Naive thymus-derived CD8-positive, alpha-beta T cell (primary cell): ENCODE results near the gene SPAG5. TPM values are rescaled to one million over a fixed set of nuclear protein-coding genes. Genes with fewer than 3 reads are reported as not detected.
A peak's percentile ranks its signal among the peaks of the same experiment; 100 is the strongest.

ENCODE experiments used
- ATAC-seq, 2 donors: fragments of 150-1000 bp; cut with Tn5 transposase in 1 of 2; sonication (Bioruptor Pico), chemical (Tn5 transposase) in 1 of 2; 1 replicate in 1 of 2; 2 replicates in 1 of 2; pipeline ENCODE4 v1.10.0; 2021; ENCODE audit warnings: mild to moderate bottlenecking in 2 of 2, moderate library complexity in 2 of 2
- POLR2A ChIA-PET: fragments of 350-600 bp; sonication (Branson Sonifier 250); formaldehyde crosslinking; loops from one replicate; lab custom pipeline; 2021; ENCODE audit warnings: antibody characterized with exemption; lab: Charles Lee
- DNase-seq, 10 donors: peaks; one replicate each; pipeline versions ENCODE4 v3.0.0 to v3.0.0-alpha.2; 2020 to 2022
- H3K27ac Mint-ChIP-seq, 10 donors: one replicate each; pipeline ENCODE4 v1.8.0; 2020 to 2022; ENCODE audit warnings: mild to moderate bottlenecking in 10 of 10, mixed read lengths in 10 of 10, moderate library complexity in 4 of 10, inconsistent platforms in 1 of 10
- H3K27me3 Mint-ChIP-seq, 5 donors: one replicate each; pipeline ENCODE4 v1.8.0; 2021 to 2022; ENCODE audit warnings: mixed read lengths in 5 of 5
- H3K36me3 Mint-ChIP-seq, 3 donors: one replicate each; pipeline ENCODE4 v1.8.0; 2020 to 2022; ENCODE audit warnings: mixed read lengths in 3 of 3, mild to moderate bottlenecking in 2 of 3, inconsistent platforms in 1 of 3
- H3K4me1 Mint-ChIP-seq, 4 donors: one replicate each; pipeline ENCODE4 v1.8.0; 2021 to 2022; ENCODE audit warnings: mixed read lengths in 4 of 4
- H3K4me3 Mint-ChIP-seq, 10 donors: one replicate each; pipeline ENCODE4 v1.8.0; 2020 to 2022; ENCODE audit warnings: mild to moderate bottlenecking in 10 of 10, mixed read lengths in 10 of 10, moderate library complexity in 6 of 10, inconsistent platforms in 1 of 10
- H3K9me3 Mint-ChIP-seq, 9 donors: one replicate each; pipeline ENCODE4 v1.8.0; 2020 to 2022; ENCODE audit warnings: mixed read lengths in 9 of 9, mild to moderate bottlenecking in 3 of 9, inconsistent platforms in 1 of 9, moderate library complexity in 1 of 9
- polyA plus RNA-seq, 3 donors: library from polyadenylated mRNA; unstranded; fragments of 300-500 nt; fragmentation: Illumina TruSeq; gene quantifications; one replicate each; pipeline ENCODE4 v1.2.3, GENCODE V29; 2021
- total RNA-seq, 8 experiments: library from RNA in 2 of 8; stranded (reverse) in 2 of 8; gene quantifications; one replicate each; pipeline ENCODE4 v1.2.3 and lab custom pipeline; 2021 to 2026

The SPAG5 gene
- total and polyA plus RNA-seq, 5 experiments from 2014 or later, result 0.40 to 11.2 (median 2.7) TPM

DNA sequence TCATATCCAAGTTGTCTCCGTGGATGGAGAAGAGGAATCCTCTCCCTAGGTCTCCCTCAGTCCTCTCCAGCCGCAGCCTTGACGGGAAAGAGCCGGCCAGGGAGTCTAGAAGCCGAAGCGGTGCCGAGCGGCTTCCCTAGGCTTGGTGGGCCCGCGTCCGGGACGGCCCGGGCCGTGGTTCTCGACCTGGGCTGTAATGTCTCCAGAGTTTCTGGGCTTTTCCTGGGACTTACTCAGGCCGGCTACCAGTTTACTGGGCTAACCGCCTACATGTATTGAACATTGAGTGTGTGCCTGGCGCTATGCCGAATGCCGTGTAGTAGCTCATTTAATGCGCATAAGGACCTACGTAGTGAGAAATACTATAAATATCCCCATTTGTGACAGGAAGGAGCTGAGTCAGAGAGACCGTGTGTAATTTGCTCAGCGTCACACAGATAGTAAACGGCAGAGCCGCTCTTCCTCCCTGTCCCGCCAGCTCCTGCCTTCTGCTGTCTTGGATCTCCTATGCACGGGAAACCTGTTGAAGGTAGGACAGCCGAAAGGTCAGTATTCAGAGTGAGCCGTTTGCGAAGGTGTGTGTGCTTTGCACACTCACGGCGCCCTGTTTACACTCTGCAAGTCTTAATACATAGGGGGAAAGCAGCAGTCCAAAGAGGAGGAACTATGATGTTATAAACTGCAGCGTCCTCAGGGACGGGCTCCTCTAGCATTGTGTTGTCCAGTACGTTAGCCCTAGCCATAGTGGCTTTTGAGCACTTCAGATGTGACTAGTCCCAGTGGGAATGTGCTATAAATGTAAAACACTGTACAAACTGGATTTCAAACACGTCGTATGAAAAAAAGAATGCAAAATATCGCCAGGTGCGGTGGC lies 723 bp upstream of the SPAG5 start:
- H3K4me1 Mint-ChIP-seq, result peaks cover 14 to 27% (median 23%) of the 10 kb centered on the region in 4 donors
- H3K27ac Mint-ChIP-seq, result peak overlapping the region; percentile 94 to 100 (median 96)
- DNase-seq (peak in 9 of 10 donors; percentile 19 to 72 (median 53)), ATAC-seq (peak; percentile 50 to 60)
- no peaks in the 10 kb centered on the region for H3K9me3 Mint-ChIP-seq
- H3K4me3 Mint-ChIP-seq, result peak overlapping the region; percentile 89 to 99 (median 95)
- POLR2A ChIA-PET, result interaction anchor here (0.5 to 3.0 kb wide), 16 partner anchors 9 to 352 kb away, joined by 3 to 42 read pairs (median 4); partner anchors contain the start of genes ALDOC, BLTP2, PHF12 and PIGS
- H3K36me3 Mint-ChIP-seq, result peaks cover 0 to 2% (median 0%) of the 10 kb centered on the region in 3 donors
- no peaks in the 10 kb centered on the region for H3K27me3 Mint-ChIP-seq

DNA sequence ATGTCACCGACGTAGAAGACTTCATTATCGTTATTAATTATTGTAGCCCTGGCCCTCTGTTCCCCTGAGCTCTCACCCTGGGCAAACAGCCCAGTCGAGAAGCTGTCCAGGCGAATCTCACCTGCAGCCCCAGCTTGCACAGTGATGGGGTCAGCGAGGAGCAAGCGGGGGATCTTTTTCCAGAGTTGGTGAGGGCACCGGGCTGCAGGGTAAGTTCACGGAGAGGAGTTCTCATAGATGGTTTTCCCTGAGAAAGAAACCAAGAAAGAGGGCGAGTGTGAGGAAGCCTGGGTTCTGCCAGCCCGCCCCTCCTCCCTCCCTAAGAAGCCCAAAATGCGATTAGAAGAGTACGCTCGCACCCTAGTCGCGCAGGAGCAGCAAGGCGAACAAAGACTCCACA lies 436 bp downstream of the SPAG5 start:
- H3K36me3 Mint-ChIP-seq, result no peaks in the 10 kb centered on the region
- peak overlapping the region; percentile 94 to 100 (median 96) for H3K27ac Mint-ChIP-seq
- no peaks in the 10 kb centered on the region for H3K27me3 Mint-ChIP-seq
- H3K4me3 Mint-ChIP-seq, result peak overlapping the region; percentile 89 to 99 (median 95)
- peaks cover 14 to 27% (median 23%) of the 10 kb centered on the region in 4 donors for H3K4me1 Mint-ChIP-seq
- POLR2A ChIA-PET, result interaction anchor here (1.4 to 3.0 kb wide), 6 partner anchors 14 to 64 kb away, joined by 11 to 42 read pairs (median 15); partner anchors contain the start of genes ALDOC, BLTP2, PIGS and SDF2
- H3K9me3 Mint-ChIP-seq, result no peaks in the 10 kb centered on the region
- no peak for DNase-seq
- ATAC-seq, result no peak

DNA sequence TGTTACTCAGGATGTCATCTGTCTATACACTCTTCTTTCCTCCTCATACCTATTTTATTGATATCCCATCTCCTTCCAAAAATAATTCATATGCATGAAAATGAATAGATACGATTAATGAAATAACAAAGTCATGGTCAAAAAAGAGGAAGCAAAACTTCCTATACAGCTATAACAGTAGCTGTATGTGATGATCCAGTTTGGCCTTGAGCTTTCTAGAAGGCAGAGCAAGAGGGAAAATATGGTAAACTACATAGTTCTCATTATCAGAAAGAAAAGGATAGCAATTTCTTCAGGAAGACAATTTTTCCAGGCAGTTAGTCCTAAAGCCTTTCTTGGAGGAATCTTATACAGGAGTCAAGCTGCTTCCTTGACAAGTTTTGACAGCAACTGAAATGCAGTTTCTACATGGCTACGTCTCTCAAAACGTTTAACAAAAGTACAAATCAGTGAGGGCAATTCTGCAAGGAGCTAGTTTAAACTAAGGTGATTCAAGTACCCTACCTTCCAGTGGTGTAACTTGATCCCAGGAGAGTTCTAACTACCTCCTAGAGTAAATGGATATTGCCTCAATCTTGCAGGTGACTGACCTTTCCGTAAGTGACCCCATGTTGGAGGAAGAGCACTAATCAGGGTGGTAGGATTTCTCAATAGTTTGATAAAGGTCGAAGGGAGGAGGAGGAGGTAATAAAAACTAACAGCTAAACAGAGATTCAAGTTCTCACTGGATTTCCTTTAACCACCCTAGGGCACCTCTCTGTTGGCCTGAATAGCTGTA lies 1.0 kb downstream of the SPAG5 start:
- Mint-ChIP-seq H3K27me3 (no peaks in the 10 kb centered on the region), H3K9me3 (no peaks in the 10 kb centered on the region), H3K27ac (peak overlapping the region in 9 of 10 donors; percentile 29 to 100 (median 96)), H3K36me3 (peaks cover 0 to under 1% (median 0%) of the 10 kb centered on the region in 3 donors), H3K4me3 (peak overlapping the region; percentile 89 to 99 (median 95)), H3K4me1 (peaks cover 14 to 27% (median 23%) of the 10 kb centered on the region in 4 donors)
- no peak for DNase-seq
- POLR2A ChIA-PET, result interaction anchor here (2.5 to 3.0 kb wide), 2 partner anchors 20 to 46 kb away, joined by 16 to 42 read pairs; partner anchors contain the start of genes ALDOC and UNC119
- ATAC-seq, result no peak

DNA sequence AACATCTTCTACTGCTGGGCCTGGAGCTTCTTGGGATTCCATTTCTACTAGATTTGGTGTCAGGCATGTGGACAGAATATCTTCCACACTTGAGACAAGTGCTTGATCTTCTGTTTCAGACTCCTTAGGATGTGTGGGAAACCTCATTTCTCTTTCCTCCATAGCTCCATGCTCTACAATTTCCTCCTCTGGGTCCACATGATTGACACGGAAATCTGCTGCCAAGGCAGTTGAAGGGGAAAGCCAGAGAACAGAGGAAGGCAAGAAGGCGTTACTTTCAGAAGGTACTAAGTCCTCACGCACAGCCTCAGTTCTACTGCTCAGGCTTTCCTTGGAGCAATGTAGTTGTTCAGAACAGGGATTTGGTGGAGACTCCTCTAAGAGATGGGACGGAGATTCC lies 6.6 kb downstream of the SPAG5 start:
- H3K36me3 Mint-ChIP-seq, result peaks cover 0 to 20% (median 9%) of the 10 kb centered on the region in 3 donors
- POLR2A ChIA-PET, result no interaction called here
- DNase-seq, result no peak
- no peaks in the 10 kb centered on the region for H3K9me3 Mint-ChIP-seq
- ATAC-seq, result no peak
- H3K27me3 Mint-ChIP-seq, result no peaks in the 10 kb centered on the region
- H3K27ac Mint-ChIP-seq, result no peak overlapping the region
- H3K4me3 Mint-ChIP-seq, result no peak overlapping the region
- peaks cover 0 to under 1% (median 0%) of the 10 kb centered on the region in 4 donors for H3K4me1 Mint-ChIP-seq

DNA sequence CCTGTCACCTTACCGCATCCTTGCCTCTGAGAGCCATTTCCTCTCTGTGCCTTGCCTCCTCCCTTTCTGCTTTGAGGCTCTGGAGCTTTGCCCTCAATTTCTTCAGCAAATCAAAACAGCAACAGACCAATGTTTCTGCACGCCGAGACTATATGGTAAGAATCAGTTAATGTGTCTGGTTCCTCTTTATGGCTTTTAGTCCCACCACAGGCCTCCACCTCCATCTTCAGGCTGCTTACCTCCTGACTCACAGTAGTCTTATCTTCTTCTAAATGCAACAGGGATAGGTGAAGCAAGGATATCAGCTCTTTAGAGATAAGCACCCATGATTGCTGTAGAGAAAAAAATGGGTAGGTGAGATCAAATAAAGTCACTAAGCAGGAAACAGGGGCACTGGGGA lies 13.0 kb downstream of the SPAG5 start:
- ATAC-seq (no peak), DNase-seq (no peak)
- H3K4me1 Mint-ChIP-seq, result no peaks in the 10 kb centered on the region
- H3K27ac Mint-ChIP-seq, result no peak overlapping the region
- no peak overlapping the region for H3K4me3 Mint-ChIP-seq
- POLR2A ChIA-PET, result interaction anchor here (0.7 kb wide), 1 partner anchor 34 kb away, joined by 3 read pairs; no protein-coding TSS in a partner anchor
- H3K27me3 Mint-ChIP-seq, result no peaks in the 10 kb centered on the region
- H3K9me3 Mint-ChIP-seq, result no peaks in the 10 kb centered on the region
- H3K36me3 Mint-ChIP-seq, result peaks cover 0 to 6% (median 6%) of the 10 kb centered on the region in 3 donors

DNA sequence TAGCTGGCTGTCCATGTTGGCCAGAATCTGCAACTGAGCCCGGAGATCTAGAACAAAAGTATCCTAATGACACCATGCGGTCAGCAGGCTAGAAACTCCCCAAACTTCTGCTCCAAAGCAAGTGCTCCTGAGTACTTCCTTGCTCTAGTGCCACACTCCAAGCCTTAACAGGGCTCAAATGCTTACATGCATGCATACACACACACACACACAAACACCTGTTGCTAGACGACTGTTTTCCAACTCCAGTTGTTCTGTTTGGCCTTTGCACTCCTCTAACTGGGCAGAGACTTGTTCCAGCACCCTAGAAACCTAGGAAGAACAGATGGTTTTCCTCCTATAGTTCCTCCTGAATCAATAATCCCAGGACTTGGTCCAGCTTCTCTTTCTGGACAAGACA lies 14.4 kb downstream of the SPAG5 start:
- H3K9me3 Mint-ChIP-seq, result no peaks in the 10 kb centered on the region
- DNase-seq (no peak), ATAC-seq (no peak)
- H3K36me3 Mint-ChIP-seq, result peaks cover 0 to 6% (median 4%) of the 10 kb centered on the region in 3 donors
- no peak overlapping the region for H3K4me3 Mint-ChIP-seq
- no peaks in the 10 kb centered on the region for H3K27me3 Mint-ChIP-seq
- no peaks in the 10 kb centered on the region for H3K4me1 Mint-ChIP-seq
- POLR2A ChIA-PET, result no interaction called here
- H3K27ac Mint-ChIP-seq, result no peak overlapping the region

DNA sequence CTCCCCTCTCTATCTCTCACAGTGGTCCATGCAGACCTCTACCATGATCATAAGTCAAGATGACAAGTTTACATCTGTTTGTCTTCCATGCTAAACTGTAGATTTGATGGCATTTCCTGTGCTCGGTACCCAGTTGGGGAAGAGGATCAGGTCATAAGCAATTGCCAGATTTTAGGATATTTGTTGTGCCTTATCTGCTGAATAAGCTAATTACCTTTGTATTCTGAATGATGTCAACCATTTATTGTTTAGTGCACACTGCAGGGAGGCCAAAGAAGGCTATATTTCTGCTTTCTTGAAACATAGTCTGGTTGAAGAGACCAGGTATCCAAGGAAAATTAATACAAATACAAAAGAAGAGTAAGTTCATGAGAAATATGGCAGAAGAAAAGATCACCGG lies 16.3 kb downstream of the SPAG5 start:
- H3K9me3 Mint-ChIP-seq, result no peaks in the 10 kb centered on the region
- no peaks in the 10 kb centered on the region for H3K4me1 Mint-ChIP-seq
- H3K27ac Mint-ChIP-seq, result no peak overlapping the region
- H3K27me3 Mint-ChIP-seq, result no peaks in the 10 kb centered on the region
- H3K4me3 Mint-ChIP-seq, result no peak overlapping the region
- H3K36me3 Mint-ChIP-seq, result peaks cover 0 to 6% (median 4%) of the 10 kb centered on the region in 3 donors
- POLR2A ChIA-PET, result interaction anchor here (1.4 kb wide), 1 partner anchor 17 kb away, joined by 3 read pairs; the partner anchor contains the start of gene SPAG5
- no peak for ATAC-seq
- DNase-seq, result no peak

DNA sequence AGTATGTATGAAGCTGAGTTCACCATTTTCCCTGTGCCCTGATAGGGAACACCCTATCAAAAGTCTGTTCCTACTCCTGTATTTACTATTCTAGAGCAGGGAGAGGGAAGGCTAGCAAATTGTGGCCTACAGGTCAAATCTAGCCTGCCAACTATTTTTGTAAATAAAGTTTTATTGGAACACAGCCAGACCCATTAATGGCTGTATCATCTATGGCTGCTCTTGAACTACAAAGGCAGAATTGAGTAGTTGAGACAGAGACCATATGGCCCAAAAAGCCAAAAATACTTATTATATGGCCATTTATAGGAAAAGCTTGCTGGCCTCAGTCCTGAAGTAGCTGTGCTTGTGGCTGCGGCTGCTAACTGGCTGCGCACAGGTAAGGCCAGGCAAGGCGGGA lies 17.9 kb downstream of the SPAG5 start:
- DNase-seq, result no peak
- H3K9me3 Mint-ChIP-seq, result no peaks in the 10 kb centered on the region
- ATAC-seq, result no peak
- H3K36me3 Mint-ChIP-seq, result peaks cover 0 to 3% (median 3%) of the 10 kb centered on the region in 3 donors
- no peak overlapping the region for H3K27ac Mint-ChIP-seq
- POLR2A ChIA-PET, result interaction anchor here (0.9 kb wide), 1 partner anchor 9 kb away, joined by 3 read pairs; the partner anchor contains the start of gene PIGS
- no peak overlapping the region for H3K4me3 Mint-ChIP-seq
- H3K27me3 Mint-ChIP-seq, result no peaks in the 10 kb centered on the region
- peaks cover 9 to 13% (median 12%) of the 10 kb centered on the region in 4 donors for H3K4me1 Mint-ChIP-seq

DNA sequence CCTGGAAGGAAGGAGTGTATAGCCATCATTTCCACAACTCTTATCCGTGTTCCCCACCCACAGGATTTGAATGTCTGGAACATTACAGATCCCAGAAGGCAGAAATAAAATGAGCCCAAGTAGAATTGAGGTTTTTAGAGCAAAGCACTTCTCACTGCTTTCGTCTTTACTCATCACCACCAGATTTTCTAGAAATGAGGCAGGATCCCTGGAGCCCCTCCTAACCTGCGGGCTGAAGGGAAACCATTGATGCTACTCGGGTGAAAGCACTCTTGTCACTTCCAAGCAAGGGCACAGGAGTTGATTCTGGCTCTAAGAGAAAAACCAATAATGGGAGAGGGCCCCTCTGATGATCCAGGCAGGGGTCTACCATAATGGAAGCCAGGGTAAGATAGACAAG lies 19.3 kb downstream of the SPAG5 start:
- no peaks in the 10 kb centered on the region for H3K36me3 Mint-ChIP-seq
- DNase-seq (no peak), ATAC-seq (no peak)
- H3K27ac Mint-ChIP-seq, result no peak overlapping the region
- no peak overlapping the region for H3K4me3 Mint-ChIP-seq
- peaks cover 11 to 22% (median 17%) of the 10 kb centered on the region in 4 donors for H3K4me1 Mint-ChIP-seq
- no peaks in the 10 kb centered on the region for H3K27me3 Mint-ChIP-seq
- POLR2A ChIA-PET, result interaction anchor here (0.6 to 4.3 kb wide), 2 partner anchors 19 to 28 kb away, joined by 5 to 42 read pairs; partner anchors contain the start of gene SPAG5
- no peaks in the 10 kb centered on the region for H3K9me3 Mint-ChIP-seq

DNA sequence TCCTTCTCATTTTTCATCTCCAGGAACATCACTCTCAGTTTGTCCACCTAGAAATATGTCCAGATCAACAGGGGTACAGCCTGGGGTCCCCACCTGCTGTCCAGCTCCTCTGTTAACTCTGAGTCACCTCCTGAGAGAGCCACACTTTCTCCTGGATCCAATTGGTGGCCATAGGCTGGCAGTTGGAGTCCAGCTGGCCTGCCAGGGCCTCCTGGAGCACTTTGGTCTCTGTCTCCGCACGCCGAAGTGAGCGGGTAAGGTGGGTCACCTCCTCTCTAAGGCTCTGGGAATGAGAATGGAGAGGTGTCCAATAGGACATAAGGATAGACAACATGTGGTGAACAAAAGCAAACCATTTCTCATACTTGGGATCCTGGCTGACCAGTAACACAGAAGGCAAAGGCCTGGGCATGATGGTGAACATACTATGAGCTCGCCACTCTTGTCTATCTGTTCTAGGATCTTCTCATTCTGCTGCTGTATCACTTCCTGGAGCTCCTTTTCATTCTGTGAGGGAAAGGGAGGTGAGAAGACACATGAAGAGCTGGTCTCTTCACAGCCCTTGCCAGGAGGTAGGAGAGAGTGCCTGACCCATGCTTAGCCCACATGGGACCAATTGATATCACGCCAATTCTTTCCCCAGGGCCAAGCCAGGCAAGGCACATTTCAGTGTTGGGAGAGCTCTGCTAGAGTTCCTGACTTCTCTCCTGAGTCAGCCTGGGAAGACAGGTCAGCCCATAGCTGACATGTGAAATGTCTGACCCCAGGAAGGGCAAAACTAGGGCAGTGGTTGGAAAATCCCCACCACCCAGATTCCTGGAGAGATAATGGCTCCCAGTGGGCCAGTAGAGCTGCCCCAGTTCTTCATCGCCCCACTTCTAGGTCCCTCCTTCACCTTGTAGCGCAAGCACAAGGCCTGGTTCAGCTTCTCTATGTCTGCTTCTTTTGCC lies 20.3 kb downstream of the SPAG5 start:
- peak overlapping the region in 1 of 10 donors; percentile 18 for H3K4me3 Mint-ChIP-seq
- DNase-seq (no peak), ATAC-seq (no peak)
- H3K4me1 Mint-ChIP-seq, result peaks cover 14 to 28% (median 17%) of the 10 kb centered on the region in 4 donors
- H3K27ac Mint-ChIP-seq, result no peak overlapping the region
- POLR2A ChIA-PET, result interaction anchor here (1.1 to 4.3 kb wide), 2 partner anchors 20 to 29 kb away, joined by 4 to 42 read pairs; partner anchors contain the start of gene SPAG5
- H3K9me3 Mint-ChIP-seq, result no peaks in the 10 kb centered on the region
- no peaks in the 10 kb centered on the region for H3K36me3 Mint-ChIP-seq
- no peaks in the 10 kb centered on the region for H3K27me3 Mint-ChIP-seq

DNA sequence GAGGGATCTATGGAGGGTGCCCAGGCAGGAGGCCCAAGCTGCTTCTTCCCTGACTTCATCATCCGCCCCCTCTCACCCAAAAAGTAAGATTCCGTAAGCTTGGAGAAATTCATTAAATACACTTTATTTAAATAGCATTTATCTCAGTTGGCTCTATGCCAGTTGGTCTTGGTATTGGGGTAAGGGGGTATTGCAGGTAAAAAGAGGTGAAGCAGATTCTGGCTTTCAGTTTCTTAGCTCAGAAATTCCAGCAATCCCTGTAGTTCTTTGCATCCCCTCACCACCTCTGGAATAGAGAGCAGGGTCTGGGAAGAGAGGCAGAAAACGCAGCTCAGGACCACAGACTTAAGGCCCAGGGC lies 21.4 kb downstream of the SPAG5 start:
- no peaks in the 10 kb centered on the region for H3K9me3 Mint-ChIP-seq
- POLR2A ChIA-PET, result interaction anchor here (0.7 to 9.0 kb wide), 9 partner anchors 11 to 142 kb away, joined by 3 to 81 read pairs (median 5); partner anchors contain the start of genes BLTP2, PROCA1, RPL23A and SDF2
- peak overlapping the region in 4 of 10 donors; percentile 43 to 95 (median 94) for H3K27ac Mint-ChIP-seq
- H3K27me3 Mint-ChIP-seq, result no peaks in the 10 kb centered on the region
- peaks cover 20 to 38% (median 26%) of the 10 kb centered on the region in 4 donors for H3K4me1 Mint-ChIP-seq
- no peaks in the 10 kb centered on the region for H3K36me3 Mint-ChIP-seq
- no peak for DNase-seq
- H3K4me3 Mint-ChIP-seq, result peak overlapping the region in 7 of 10 donors; percentile 77 to 90 (median 86)
- no peak for ATAC-seq
